HG03432 (cell line): ENCODE measurements around the gene RIPOR1.
"Not testable (repeated sequence)": the region's sequence is repeated elsewhere in the genome, so short reads cannot be mapped to it uniquely, and the experiment has no call there.

Source experiments
- ATAC-seq: cut with Tn5 transposase; IDR thresholded peaks from one replicate; pipeline ENCODE4 v1.9.1; 2021; ENCODE audit warnings: mild to moderate bottlenecking, moderate library complexity; ENCODE audit not compliant: unreplicated experiment

The RIPOR1 gene

GRCh38 chr16:67514382-67514828 lies 14.2 kb upstream of the RIPOR1 start:
- peak; percentile 48 for ATAC-seq

GRCh38 chr16:67516296-67517154 lies 12.1 kb upstream of the RIPOR1 start:
- ATAC-seq, result no peak

- no peak for ATAC-seq
Observed at GRCh38 chr16:67517155-67517445, 11.5 kb upstream of the RIPOR1 start.

GRCh38 chr16:67517661-67518423 lies 10.8 kb upstream of the RIPOR1 start:
- peak; percentile 44 for ATAC-seq

- ATAC-seq, result no peak
Observed at GRCh38 chr16:67518676-67519075, 10.0 kb upstream of the RIPOR1 start.

- no peak for ATAC-seq
Observed at GRCh38 chr16:67519242-67519641, 9.4 kb upstream of the RIPOR1 start.

- ATAC-seq, result peak; percentile 69
Observed at GRCh38 chr16:67521095-67521804, 7.4 kb upstream of the RIPOR1 start.

GRCh38 chr16:67525176-67525860 lies 3.3 kb upstream of the RIPOR1 start:
- ATAC-seq, result no peak

- no peak for ATAC-seq
Observed at GRCh38 chr16:67526149-67526791, 2.4 kb upstream of the RIPOR1 start.

- ATAC-seq, result peak; percentile 28
Observed at GRCh38 chr16:67528870-67529581, 397 bp downstream of the RIPOR1 start.

GRCh38 chr16:67529582-67530012 lies 968 bp downstream of the RIPOR1 start:
- ATAC-seq, result no peak

- peak; percentile 37 for ATAC-seq
Observed at GRCh38 chr16:67530013-67530939, 1.6 kb downstream of the RIPOR1 start.

- ATAC-seq, result no peak
Observed at GRCh38 chr16:67531247-67531646, 2.6 kb downstream of the RIPOR1 start.

- ATAC-seq, result no peak
Observed at GRCh38 chr16:67533024-67533560, 4.5 kb downstream of the RIPOR1 start.

GRCh38 chr16:67533987-67534386 lies 5.4 kb downstream of the RIPOR1 start:
- not testable (repeated sequence) for ATAC-seq

- no peak for ATAC-seq
Observed at GRCh38 chr16:67534431-67534830, 5.8 kb downstream of the RIPOR1 start.

- ATAC-seq, result no peak
Observed at GRCh38 chr16:67535201-67535600, 6.6 kb downstream of the RIPOR1 start.

- ATAC-seq, result peak; percentile 42
Observed at GRCh38 chr16:67537270-67537635, 8.6 kb downstream of the RIPOR1 start.
